DOHH2 (cell line): Measurements from ENCODE around the gene LRRC59.

ENCODE experiments used
- CTCF ChIP-seq: fragments of 200-600 bp; sonication (generic); IDR thresholded peaks from one replicate; pipeline ENCODE4 v1.5.1; 2014; ENCODE audit warnings: antibody characterized with exemption, mild to moderate bottlenecking, low read depth, low read length; ENCODE audit not compliant: poor library complexity, severe bottlenecking
- EZH2phosphoT487 ChIP-seq: fragments of 200-600 bp; sonication (generic); IDR thresholded peaks from 2 replicates; pipeline ENCODE4 v1.6.1; 2017; ENCODE audit warnings: borderline replicate concordance, mild to moderate bottlenecking, antibody characterized with exemption, low read length, moderate library complexity, mixed read lengths

- TF ChIP-seq CTCF (no peak), EZH2phosphoT487 (no peak)
These were observed 33.7 kb upstream of the LRRC59 start for GRCh38 chr17:50430821-50431618.
